HepG2 (cell line): ENCODE data around the gene HLA-DPA1. TPM values are rescaled to one million over a fixed set of nuclear protein-coding genes. Genes with fewer than 3 reads are reported as not detected.

ENCODE experiments used
- ATAC-seq: fragments of 200-7000 bp; cut with Tn5 transposase; 3 replicates; pipeline ENCODE4 v1.9.1; 2020; ENCODE audit warnings: mild to moderate bottlenecking, moderate library complexity
- BruUV-seq: library from RNA; stranded (reverse); fragments of 400-500 nt; replicated peaks from 2 replicates; lab custom pipeline; 2021; lab: Mats Ljungman, UMichigan
- CTCF ChIA-PET: fragments of 300-600 bp; formaldehyde crosslinking; extraction: SDS; loops from one replicate; lab custom pipeline; 2021; ENCODE audit warnings: low total read pairs, inconsistent platforms, low intra/inter-chr PET ratio; lab: Yijun Ruan, JAX
- POLR2A ChIA-PET: fragments of 350-600 bp; sonication (Branson Sonifier 250); formaldehyde crosslinking; loops from one replicate; lab custom pipeline; 2020; ENCODE audit warnings: antibody characterized with exemption, inconsistent platforms; lab: Yijun Ruan, JAX
- DNase-seq: peaks from one replicate; pipeline ENCODE4 v3.0.0-alpha.2; 2015; ENCODE audit warnings: low spot score
- FAIRE-seq: peaks from 3 replicates; lab custom pipeline; 2011; peaks lifted over from hg19 to GRCh38; lab: Jason Lieb, UNC
- H2AFZ ChIP-seq: one replicate; pipeline ENCODE4 v1.6.1; 2011; ENCODE audit warnings: low read length, inconsistent platforms
- H3K27ac ChIP-seq: fragments of 300-600 bp; 3 replicates; pipeline ENCODE4 v1.8.0; 2011; ENCODE audit warnings: mixed run types, mild to moderate bottlenecking, mixed read lengths, low read length, inconsistent platforms; ENCODE audit not compliant: insufficient read depth; ENCODE audit errors: extremely low read length
- H3K27me3 ChIP-seq, 2 experiments: fragments of 200-600 bp in 1 of 2; 2 replicates in 1 of 2; 3 replicates in 1 of 2; pipeline versions ENCODE4 v1.6.0 to v1.8.0; 2011; ENCODE audit warnings: low read length in 2 of 2, mild to moderate bottlenecking in 2 of 2, moderate library complexity in 2 of 2, inconsistent platforms in 1 of 2; ENCODE audit not compliant: insufficient read depth in 2 of 2, control insufficient read depth in 1 of 2
- H3K36me3 ChIP-seq, 2 experiments: fragments of 200-600 bp in 1 of 2; replicated peaks in 1 of 2; 2 replicates in 1 of 2; 3 replicates in 1 of 2; pipeline versions ENCODE4 v1.5.1 to v1.8.0; 2011; ENCODE audit warnings: low read length in 2 of 2, inconsistent platforms in 1 of 2; ENCODE audit not compliant: insufficient read depth in 2 of 2, control insufficient read depth in 1 of 2
- H3K4me1 ChIP-seq: 2 replicates; pipeline ENCODE4 v1.5.1; 2012; ENCODE audit warnings: low read length, inconsistent platforms; ENCODE audit not compliant: insufficient read depth
- H3K4me2 ChIP-seq: 2 replicates; pipeline ENCODE4 v1.6.0; 2011; ENCODE audit warnings: low read depth, low read length, inconsistent platforms
- H3K4me3 ChIP-seq, 3 experiments: fragments of 200-600 bp in 1 of 3; sonication (generic), shearing (Covaris generic) in 1 of 3; replicated peaks in 1 of 3; 2 replicates each; pipeline ENCODE4 v1.5.1; 2011 to 2016; ENCODE audit warnings: low read length in 3 of 3, inconsistent platforms in 2 of 3, low read depth in 2 of 3, mild to moderate bottlenecking in 2 of 3, control low read depth in 1 of 3, mixed read lengths in 1 of 3; ENCODE audit not compliant: insufficient read depth in 1 of 3
- H3K79me2 ChIP-seq: one replicate; pipeline ENCODE4 v1.6.1; 2011; ENCODE audit warnings: low read length, inconsistent platforms; ENCODE audit not compliant: insufficient read depth
- H3K9ac ChIP-seq: 2 replicates; pipeline ENCODE4 v1.6.0; 2011; ENCODE audit warnings: mild to moderate bottlenecking, low read depth, low read length, inconsistent platforms; ENCODE audit not compliant: insufficient read depth
- H3K9me3 ChIP-seq: 2 replicates; pipeline ENCODE4 v1.5.1; 2012; ENCODE audit warnings: mild to moderate bottlenecking, low read length
- H4K20me1 ChIP-seq: 2 replicates; pipeline ENCODE4 v1.6.0; 2011; ENCODE audit warnings: inconsistent platforms, mild to moderate bottlenecking, low read length, moderate library complexity; ENCODE audit not compliant: insufficient read depth
- DMAP1 ChIP-seq: IDR thresholded peaks from 2 replicates; pipeline ENCODE4 v1.6.1; 2016
- MLLT10 ChIP-seq: sonication (generic); formaldehyde crosslinking; IDR thresholded peaks from 2 replicates; pipeline ENCODE4 v1.4.0; 2020; ENCODE audit warnings: missing genetic modification reagents
- MTF2 ChIP-seq: sonication (generic); formaldehyde crosslinking; IDR thresholded peaks from 2 replicates; pipeline ENCODE4 v1.5.0; 2020; ENCODE audit warnings: missing genetic modification reagents, borderline replicate concordance
- NCOA2 ChIP-seq: sonication (generic); formaldehyde crosslinking; IDR thresholded peaks from 2 replicates; pipeline ENCODE4 v1.8.0; 2022; ENCODE audit warnings: inconsistent platforms
- NFE2L1 ChIP-seq: sonication (generic); formaldehyde crosslinking; IDR thresholded peaks from 2 replicates; pipeline ENCODE4 v1.4.0; 2020; ENCODE audit warnings: missing genetic modification reagents, mild to moderate bottlenecking, borderline replicate concordance
- POGZ ChIP-seq: sonication (generic); formaldehyde crosslinking; IDR thresholded peaks from 2 replicates; pipeline ENCODE4 v1.4.0; 2020; ENCODE audit warnings: mild to moderate bottlenecking, missing genetic modification reagents
- SMAD3 ChIP-seq: sonication (generic); formaldehyde crosslinking; IDR thresholded peaks from 2 replicates; pipeline ENCODE4 v1.4.0; 2020; ENCODE audit warnings: missing genetic modification reagents
- TBP ChIP-seq: sonication (generic); formaldehyde crosslinking; IDR thresholded peaks from 2 replicates; pipeline ENCODE4 v1.5.0; 2020; ENCODE audit warnings: missing genetic modification reagents
- ZKSCAN5 ChIP-seq: sonication (generic); formaldehyde crosslinking; IDR thresholded peaks from 2 replicates; pipeline ENCODE4 v1.5.1; 2020; ENCODE audit warnings: mild to moderate bottlenecking, missing genetic modification reagents
- ZNF33B ChIP-seq: sonication (generic); formaldehyde crosslinking; IDR thresholded peaks from 2 replicates; pipeline ENCODE4 v1.5.1; 2020; ENCODE audit warnings: mild to moderate bottlenecking, missing genetic modification reagents
- ZNF562 ChIP-seq: sonication (generic); formaldehyde crosslinking; IDR thresholded peaks from 2 replicates; pipeline ENCODE4 v1.8.0; 2022; ENCODE audit warnings: missing genetic modification reagents, borderline replicate concordance
- ZSCAN9 ChIP-seq: IDR thresholded peaks from 2 replicates; pipeline ENCODE4 v1.6.1; 2016; ENCODE audit warnings: borderline replicate concordance
- WGBS: methylation state at CpG from one replicate; pipeline ENCODE4 v1.1.6; 2017; ENCODE audit warnings: low lambda C conversion rate; 5-methylcytosine and 5-hydroxymethylcytosine counted together
- in situ Hi-C: cut with HindIII; loops from 2 replicates; pipeline ENCODE4 v1.10.0; 2017; ENCODE audit warnings: low pct_unique_long_range_greater_than_20kb; ENCODE audit not compliant: extremely low pct_ligation_motif_present
- intact Hi-C: fragments of 100-400 bp; cut with micrococcal nuclease; formaldehyde crosslinking; loops from one replicate; pipeline ENCODE4 v1.10.0; 2022; ENCODE audit not compliant: unreplicated experiment
- polyA plus RNA-seq, 8 experiments: library from polyadenylated mRNA; depleted of rRNA in 3 of 8; stranded (reverse) in 7 of 8; unstranded in 1 of 8; fragments of >200 nt; fragmentation: Illumina TruSeq in 4 of 8; extraction: Trizol in 4 of 8; gene quantifications; 2 replicates each; pipeline versions ENCODE4 v1.2.1 to v1.2.3, GENCODE V29; 2011 to 2016; ENCODE audit warnings: low read depth in 4 of 8, missing spikeins in 1 of 8, mixed read lengths in 1 of 8; ENCODE audit not compliant: insufficient read depth in 1 of 8
- total RNA-seq, 5 experiments: library from RNA; depleted of rRNA; stranded (reverse); fragments of >200 nt; fragmentation: Illumina TruSeq; extraction: Trizol; gene quantifications; 2 replicates each; pipeline ENCODE4 v1.2.3, GENCODE V29; 2016; ENCODE audit warnings: low read depth in 1 of 5
- TF ChIP-seq, protein P1 (sequence below): sonication (generic); formaldehyde crosslinking; IDR thresholded peaks from 2 replicates; pipeline ENCODE4 v1.5.1; 2020; ENCODE audit warnings: missing genetic modification reagents, mild to moderate bottlenecking, borderline replicate concordance
- TF ChIP-seq, protein P2 (sequence below), 2 experiments: fragments of 450-650 bp in 1 of 2; sonication (generic) in 1 of 2; formaldehyde crosslinking; IDR thresholded peaks; 2 replicates each; pipeline versions ENCODE4 v1.5.0 to v1.8.0; 2020 to 2022; ENCODE audit warnings: mild to moderate bottlenecking in 1 of 2, missing genetic modification reagents in 1 of 2

Gene HLA-DPA1
- total and polyA plus RNA-seq, 2 of the 13 experiments (the other 11 are each of a cell fraction or from before 2014, with no cell fraction given): not detected

DNA sequence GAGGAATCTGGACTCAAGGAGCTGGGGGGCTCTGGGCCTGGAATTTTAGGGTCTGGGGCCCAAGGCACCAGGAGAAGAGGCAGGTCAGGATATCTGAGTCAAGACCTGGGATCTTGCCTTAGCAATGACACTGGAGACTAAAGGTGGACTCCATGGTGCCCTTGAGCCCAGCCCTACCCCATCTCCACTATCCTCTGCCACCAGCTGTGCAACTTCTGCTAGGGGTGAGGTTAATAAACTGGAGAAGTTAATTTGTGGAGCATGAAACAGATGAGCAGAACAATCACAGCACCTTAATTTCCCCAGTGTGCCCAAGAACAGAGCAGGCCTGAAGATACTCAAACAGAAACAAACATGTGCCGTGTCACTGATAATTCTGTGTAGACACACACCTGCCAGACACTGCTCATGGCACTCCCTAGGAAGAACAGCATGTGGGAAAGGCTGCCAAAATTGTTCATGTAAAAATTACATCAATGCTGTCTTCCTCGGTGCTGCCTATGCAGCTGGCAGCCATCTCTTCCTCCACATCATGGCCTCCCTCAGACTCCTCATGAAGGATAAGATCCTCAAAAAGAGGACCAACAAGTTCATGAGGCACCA lies 5.6 kb upstream of the HLA-DPA1 start (continued):
- no peak for TF ChIP-seq ZNF33B (CRISPR knock-in tag)
- TF ChIP-seq, all 625 proteins: peak for 0

DNA sequence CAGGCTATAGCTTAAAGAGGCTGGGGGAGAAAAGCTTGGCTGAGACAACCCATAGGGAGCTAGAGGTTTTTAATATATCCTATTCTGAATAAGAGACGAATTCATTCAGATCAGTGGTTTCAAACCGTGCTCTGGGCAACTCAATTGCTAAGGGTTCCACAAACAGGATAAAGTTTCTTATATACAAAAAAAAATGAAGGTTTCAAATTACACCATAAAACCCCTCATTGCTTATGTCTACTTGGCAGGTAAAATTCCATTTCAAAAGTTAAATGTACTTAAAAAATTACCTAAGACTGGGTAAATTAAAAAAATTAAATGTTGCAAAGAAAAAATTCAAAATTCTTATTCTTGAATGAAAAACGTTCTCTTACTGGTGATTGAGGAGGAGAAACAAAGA lies 5.0 kb upstream of the HLA-DPA1 start:
- H2AFZ ChIP-seq: no peak overlapping the region
- peaks cover 2 to 40% of the 10 kb centered on the region in 2 experiments; a peak in 4 of 5 replicates for H3K27me3 ChIP-seq
- H3K9ac ChIP-seq: no peak overlapping the region
- no peak overlapping the region for H3K4me2 ChIP-seq
- no peaks in the 10 kb centered on the region for H3K4me1 ChIP-seq
- in situ Hi-C loops (no loop called here), intact Hi-C loops (no loop called here)
- CTCF ChIA-PET: no interaction called here
- FAIRE-seq (no peak), ATAC-seq (no peak)
- WGBS: 13% methylated on average over 3 of the region's 3 CpGs
- H3K9me3 ChIP-seq: no peaks in the 10 kb centered on the region
- no peak for TF ChIP-seq MTF2 (CRISPR knock-in tag)
- TF ChIP-seq DMAP1: no peak
- TF ChIP-seq SMAD3 (CRISPR knock-in tag): no peak
- no peak for TF ChIP-seq NFE2L1 (CRISPR knock-in tag)
- no peak for TF ChIP-seq ZNF562 (CRISPR knock-in tag)
- no peak for TF ChIP-seq POGZ (CRISPR knock-in tag)
- TF ChIP-seq ZSCAN9: no peak
- TF ChIP-seq, protein P1, sequence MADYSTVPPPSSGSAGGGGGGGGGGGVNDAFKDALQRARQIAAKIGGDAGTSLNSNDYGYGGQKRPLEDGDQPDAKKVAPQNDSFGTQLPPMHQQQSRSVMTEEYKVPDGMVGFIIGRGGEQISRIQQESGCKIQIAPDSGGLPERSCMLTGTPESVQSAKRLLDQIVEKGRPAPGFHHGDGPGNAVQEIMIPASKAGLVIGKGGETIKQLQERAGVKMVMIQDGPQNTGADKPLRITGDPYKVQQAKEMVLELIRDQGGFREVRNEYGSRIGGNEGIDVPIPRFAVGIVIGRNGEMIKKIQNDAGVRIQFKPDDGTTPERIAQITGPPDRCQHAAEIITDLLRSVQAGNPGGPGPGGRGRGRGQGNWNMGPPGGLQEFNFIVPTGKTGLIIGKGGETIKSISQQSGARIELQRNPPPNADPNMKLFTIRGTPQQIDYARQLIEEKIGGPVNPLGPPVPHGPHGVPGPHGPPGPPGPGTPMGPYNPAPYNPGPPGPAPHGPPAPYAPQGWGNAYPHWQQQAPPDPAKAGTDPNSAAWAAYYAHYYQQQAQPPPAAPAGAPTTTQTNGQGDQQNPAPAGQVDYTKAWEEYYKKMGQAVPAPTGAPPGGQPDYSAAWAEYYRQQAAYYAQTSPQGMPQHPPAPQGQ (CRISPR knock-in tag): no peak
- no peak for TF ChIP-seq MLLT10 (CRISPR knock-in tag)
- TF ChIP-seq ZKSCAN5: no peak
- no peak for TF ChIP-seq NCOA2 (CRISPR knock-in tag)
- no peak for TF ChIP-seq TBP (CRISPR knock-in tag)
- TF ChIP-seq, protein P2, sequence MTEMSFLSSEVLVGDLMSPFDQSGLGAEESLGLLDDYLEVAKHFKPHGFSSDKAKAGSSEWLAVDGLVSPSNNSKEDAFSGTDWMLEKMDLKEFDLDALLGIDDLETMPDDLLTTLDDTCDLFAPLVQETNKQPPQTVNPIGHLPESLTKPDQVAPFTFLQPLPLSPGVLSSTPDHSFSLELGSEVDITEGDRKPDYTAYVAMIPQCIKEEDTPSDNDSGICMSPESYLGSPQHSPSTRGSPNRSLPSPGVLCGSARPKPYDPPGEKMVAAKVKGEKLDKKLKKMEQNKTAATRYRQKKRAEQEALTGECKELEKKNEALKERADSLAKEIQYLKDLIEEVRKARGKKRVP (CRISPR knock-in tag; IDR thresholded peaks at IDR 0.05): no peak
- TF ChIP-seq, all 625 proteins: peak for 0
- H3K79me2 ChIP-seq: no peaks in the 10 kb centered on the region
- no peak for DNase-seq
- H4K20me1 ChIP-seq: no peaks in the 10 kb centered on the region
- H3K4me3 ChIP-seq: no peak overlapping the region
- no TSS peak for BruUV-seq
- POLR2A ChIA-PET: no interaction called here
- no peak overlapping the region for H3K27ac ChIP-seq
- no peaks in the 10 kb centered on the region for H3K36me3 ChIP-seq
